Tibial nerve (tissue), 4 donors: Measurements from ENCODE around the gene CHD6.

ENCODE experiments used
- EP300 ChIP-seq, 2 donors: sonication (generic); formaldehyde crosslinking; IDR thresholded peaks; one replicate each; pipeline ENCODE4 v1.6.1; 2017; ENCODE audit warnings: antibody characterized with exemption in 2 of 2, mild to moderate bottlenecking in 1 of 2
- POLR2A ChIP-seq, 2 donors: fragments of 450-650 bp; IDR thresholded peaks; one replicate each; pipeline ENCODE4 v1.6.1; 2017; ENCODE audit warnings: antibody characterized with exemption in 2 of 2, mild to moderate bottlenecking in 2 of 2, moderate library complexity in 2 of 2
- TF ChIP-seq, protein P1 (sequence below), 5 experiments: fragments of 200-600 bp in 3 of 5; fragments of 450-650 bp in 2 of 5; sonication (generic) in 3 of 5; IDR thresholded peaks; one replicate each; pipeline ENCODE4 v1.5.1; 2016 to 2019; ENCODE audit warnings: antibody characterized with exemption in 5 of 5, mild to moderate bottlenecking in 3 of 5, moderate library complexity in 2 of 5

DNA sequence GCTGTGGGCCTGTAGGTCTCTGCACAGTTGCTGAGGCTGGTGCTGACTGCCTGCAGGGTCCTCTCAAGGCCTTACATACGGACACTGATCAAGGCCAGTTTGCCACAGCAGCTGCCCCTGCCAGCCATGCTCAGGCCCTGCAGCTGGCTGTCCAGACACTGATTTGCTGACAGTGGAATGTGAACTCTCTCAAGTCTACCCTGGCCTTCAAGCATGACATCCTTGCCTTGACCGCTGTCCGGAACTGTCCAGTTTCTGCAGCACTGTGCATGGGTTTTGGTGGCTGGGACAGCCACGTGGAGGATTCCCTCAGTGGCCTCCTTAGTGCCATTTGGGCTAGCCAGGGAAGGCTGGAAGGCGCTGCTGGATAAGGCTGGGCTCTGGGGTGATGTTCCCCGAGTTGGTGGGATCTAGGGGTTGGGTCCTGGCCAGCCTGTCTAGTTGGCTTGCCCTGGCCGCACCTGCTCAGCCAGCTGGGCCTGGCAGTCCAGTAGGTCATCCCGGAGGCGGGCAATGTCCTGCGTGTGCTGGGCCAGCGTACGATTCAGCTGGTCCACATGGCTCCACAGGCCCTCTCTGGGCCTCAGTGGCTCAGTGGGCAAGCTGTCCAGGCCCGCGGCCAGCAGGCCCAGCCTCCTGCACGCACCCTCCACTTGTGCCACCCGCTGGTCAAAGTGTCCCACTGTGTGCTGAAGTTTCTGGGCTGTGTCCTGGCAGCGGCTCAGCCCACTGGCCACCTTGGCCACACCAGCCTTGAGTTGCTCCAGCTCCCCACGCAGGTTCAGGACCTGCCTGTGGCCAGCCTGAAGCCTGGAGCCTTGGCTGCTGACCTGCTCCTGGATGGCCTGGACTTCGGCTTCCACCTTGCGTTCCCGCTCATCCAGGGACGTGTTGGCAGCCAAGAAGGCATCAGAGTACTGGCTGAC, 257.1 kb downstream of the CHD6 start:
- no peak for TF ChIP-seq POLR2A (IDR thresholded peaks at IDR 0.05)
- TF ChIP-seq, protein P1, sequence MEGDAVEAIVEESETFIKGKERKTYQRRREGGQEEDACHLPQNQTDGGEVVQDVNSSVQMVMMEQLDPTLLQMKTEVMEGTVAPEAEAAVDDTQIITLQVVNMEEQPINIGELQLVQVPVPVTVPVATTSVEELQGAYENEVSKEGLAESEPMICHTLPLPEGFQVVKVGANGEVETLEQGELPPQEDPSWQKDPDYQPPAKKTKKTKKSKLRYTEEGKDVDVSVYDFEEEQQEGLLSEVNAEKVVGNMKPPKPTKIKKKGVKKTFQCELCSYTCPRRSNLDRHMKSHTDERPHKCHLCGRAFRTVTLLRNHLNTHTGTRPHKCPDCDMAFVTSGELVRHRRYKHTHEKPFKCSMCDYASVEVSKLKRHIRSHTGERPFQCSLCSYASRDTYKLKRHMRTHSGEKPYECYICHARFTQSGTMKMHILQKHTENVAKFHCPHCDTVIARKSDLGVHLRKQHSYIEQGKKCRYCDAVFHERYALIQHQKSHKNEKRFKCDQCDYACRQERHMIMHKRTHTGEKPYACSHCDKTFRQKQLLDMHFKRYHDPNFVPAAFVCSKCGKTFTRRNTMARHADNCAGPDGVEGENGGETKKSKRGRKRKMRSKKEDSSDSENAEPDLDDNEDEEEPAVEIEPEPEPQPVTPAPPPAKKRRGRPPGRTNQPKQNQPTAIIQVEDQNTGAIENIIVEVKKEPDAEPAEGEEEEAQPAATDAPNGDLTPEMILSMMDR (IDR thresholded peaks at IDR 0.05) = no peak
- TF ChIP-seq EP300 (IDR thresholded peaks at IDR 0.05) = no peak
